Cardiac muscle cell (in vitro differentiated cells and primary cell): ENCODE data around the gene ACAA2. TPM values are rescaled to one million over a fixed set of nuclear protein-coding genes. Genes with fewer than 3 reads are reported as not detected.
A peak's percentile ranks its signal among the peaks of the same experiment; 100 is the strongest.

ENCODE experiments used
- DNase-seq, 2 donors: peaks; one replicate each; pipeline versions ENCODE4 v3.0.0 to v3.0.0-alpha.2; 2010 to 2017; ENCODE audit warnings: low read depth in 1 of 2, low spot score in 1 of 2
- H3K27ac ChIP-seq: fragments of 200-600 bp; sonication (generic); 2 replicates; pipeline ENCODE4 v1.5.1; 2016
- H3K27me3 ChIP-seq: fragments of 200-600 bp; sonication (generic); 2 replicates; pipeline ENCODE4 v1.6.0; 2016; ENCODE audit warnings: control low read depth
- H3K36me3 ChIP-seq: fragments of 200-600 bp; sonication (generic); 2 replicates; pipeline ENCODE4 v1.5.1; 2016; ENCODE audit warnings: control low read depth
- H3K4me1 ChIP-seq: fragments of 200-600 bp; sonication (generic); 2 replicates; pipeline ENCODE4 v1.8.1; 2017; ENCODE audit warnings: low read depth, mild to moderate bottlenecking, mixed run types
- H3K4me3 ChIP-seq: fragments of 200-600 bp; sonication (generic); 2 replicates; pipeline ENCODE4 v1.5.1; 2016; ENCODE audit warnings: mild to moderate bottlenecking
- H3K9me3 ChIP-seq: fragments of 200-600 bp; sonication (generic); 2 replicates; pipeline ENCODE4 v1.5.1; 2017; ENCODE audit warnings: low read depth, mild to moderate bottlenecking, control low read depth
- CTCF ChIP-seq: IDR thresholded peaks from 2 replicates; pipeline ENCODE4 v1.5.1; 2012; ENCODE audit warnings: low read depth, mild to moderate bottlenecking, low read length
- polyA plus RNA-seq: library from polyadenylated mRNA; unstranded; fragments of >200 nt; fragmentation: Nextera tagmentation; extraction: Ambion mirVana; gene quantifications from 2 replicates; pipeline ENCODE4 v1.2.1, GENCODE V29; 2016
- total RNA-seq: library from RNA; depleted of rRNA; stranded (reverse); fragments of >200 nt; gene quantifications from 2 replicates; pipeline ENCODE4 v1.2.3, GENCODE V29; 2016

The ACAA2 gene
- total and polyA plus RNA-seq, 2 experiments from 2014 or later: 68.7 to 150 TPM

- H3K4me3 ChIP-seq: no peak overlapping the region
- H3K27me3 ChIP-seq: no peaks in the 10 kb centered on the region
- no peak for TF ChIP-seq CTCF
- no peak overlapping the region for H3K27ac ChIP-seq
- no peaks in the 10 kb centered on the region for H3K36me3 ChIP-seq
- no peaks in the 10 kb centered on the region for H3K9me3 ChIP-seq
- H3K4me1 ChIP-seq: no peaks in the 10 kb centered on the region
- no peak for DNase-seq
Observed at GRCh38 chr18:49848115-49848514, 34.8 kb upstream of the ACAA2 start.

- DNase-seq: no peak
- Histone ChIP-seq H3K27me3 (no peaks in the 10 kb centered on the region), H3K36me3 (no peaks in the 10 kb centered on the region), H3K9me3 (no peaks in the 10 kb centered on the region), H3K27ac (no peak overlapping the region), H3K4me3 (no peak overlapping the region), H3K4me1 (no peaks in the 10 kb centered on the region)
- no peak for TF ChIP-seq CTCF
Observed at GRCh38 chr18:49847524-49847923, 34.2 kb upstream of the ACAA2 start.

- Histone ChIP-seq H3K27ac (no peak overlapping the region), H3K4me1 (no peaks in the 10 kb centered on the region), H3K4me3 (no peak overlapping the region), H3K27me3 (no peaks in the 10 kb centered on the region), H3K9me3 (no peaks in the 10 kb centered on the region), H3K36me3 (no peaks in the 10 kb centered on the region)
- DNase-seq: no peak
- TF ChIP-seq CTCF: no peak
Observed at GRCh38 chr18:49846718-49847470, 33.6 kb upstream of the ACAA2 start.

- Histone ChIP-seq H3K4me1 (no peaks in the 10 kb centered on the region), H3K4me3 (no peak overlapping the region)
- DNase-seq: peak in 1 of 2 donors; percentile 60
Observed at GRCh38 chr18:49846361-49846662, 33.0 kb upstream of the ACAA2 start.

GRCh38 chr18:49845629-49846360 is 32.5 kb upstream of the ACAA2 start:
- DNase-seq: no peak

More at GRCh38 chr18:49846361-49846662, 33.0 kb upstream of the ACAA2 start:
- Histone ChIP-seq H3K27ac (no peak overlapping the region), H3K27me3 (no peaks in the 10 kb centered on the region), H3K9me3 (no peaks in the 10 kb centered on the region), H3K36me3 (no peaks in the 10 kb centered on the region)
- no peak for TF ChIP-seq CTCF

More at GRCh38 chr18:49845629-49846360, 32.5 kb upstream of the ACAA2 start:
- Histone ChIP-seq H3K36me3 (no peaks in the 10 kb centered on the region), H3K9me3 (no peaks in the 10 kb centered on the region), H3K4me3 (no peak overlapping the region), H3K4me1 (no peaks in the 10 kb centered on the region), H3K27ac (no peak overlapping the region), H3K27me3 (no peaks in the 10 kb centered on the region)
- no peak for TF ChIP-seq CTCF
